CD4-positive, alpha-beta T cell treated with Interleukin-6 for 4 hours (primary cell): ENCODE data around the gene CLCN6.

ENCODE experiments used
- DNase-seq: peaks from one replicate; pipeline ENCODE4 v3.0.0-alpha.2; 2020; ENCODE audit warnings: mixed read lengths

CLCN6 gene

DNA sequence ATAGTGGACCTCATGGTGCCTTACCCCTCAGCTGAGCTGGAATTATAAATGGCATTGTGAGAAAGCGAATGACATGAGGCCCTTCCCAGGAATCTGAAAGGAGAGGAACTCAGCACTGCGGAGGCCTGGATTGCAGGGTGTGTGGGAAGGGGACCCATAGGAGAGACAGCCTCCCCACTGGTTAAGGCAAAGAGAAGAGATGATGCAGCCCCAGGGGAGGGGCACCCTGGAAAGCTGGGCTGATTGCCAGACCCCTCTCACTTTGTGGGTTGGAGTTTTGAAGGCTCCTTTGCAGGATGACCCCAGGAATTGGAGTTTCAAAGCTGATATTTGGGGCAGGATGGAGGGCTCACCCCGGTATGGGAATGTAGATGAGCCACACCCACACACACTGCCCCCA lies 50.7 kb downstream of the CLCN6 start:
- no peak for DNase-seq

GRCh38 chr1:11857164-11857851 lies 51.3 kb downstream of the CLCN6 start:
- no peak for DNase-seq

- no peak for DNase-seq
These were observed 52.2 kb downstream of the CLCN6 start for GRCh38 chr1:11858158-11858557.

DNA sequence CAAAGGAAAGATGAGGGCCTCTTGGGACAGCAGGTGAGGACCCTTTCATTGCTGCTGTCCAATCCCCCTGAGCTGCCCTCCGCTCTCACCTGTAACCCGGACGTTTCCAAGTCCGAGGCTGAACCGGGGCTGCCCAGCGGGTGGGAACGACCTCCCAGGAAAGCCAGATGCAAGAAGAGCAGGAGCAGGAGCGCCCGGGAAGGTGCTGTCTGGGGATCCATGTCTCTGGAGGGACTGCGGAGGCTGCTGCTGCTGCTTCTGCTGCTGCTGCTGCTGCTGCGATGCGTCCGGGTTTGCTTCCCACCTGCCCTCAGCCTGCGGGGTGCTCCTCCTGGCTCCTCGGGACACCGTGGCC lies 52.6 kb downstream of the CLCN6 start, which contains the start of gene NPPB:
Gene NPPB (minus strand): TSS at position 333 of the 355 bp plus-strand sequence. CDS start 112 bp downstream, at position 221.
- DNase-seq, result no peak

DNA sequence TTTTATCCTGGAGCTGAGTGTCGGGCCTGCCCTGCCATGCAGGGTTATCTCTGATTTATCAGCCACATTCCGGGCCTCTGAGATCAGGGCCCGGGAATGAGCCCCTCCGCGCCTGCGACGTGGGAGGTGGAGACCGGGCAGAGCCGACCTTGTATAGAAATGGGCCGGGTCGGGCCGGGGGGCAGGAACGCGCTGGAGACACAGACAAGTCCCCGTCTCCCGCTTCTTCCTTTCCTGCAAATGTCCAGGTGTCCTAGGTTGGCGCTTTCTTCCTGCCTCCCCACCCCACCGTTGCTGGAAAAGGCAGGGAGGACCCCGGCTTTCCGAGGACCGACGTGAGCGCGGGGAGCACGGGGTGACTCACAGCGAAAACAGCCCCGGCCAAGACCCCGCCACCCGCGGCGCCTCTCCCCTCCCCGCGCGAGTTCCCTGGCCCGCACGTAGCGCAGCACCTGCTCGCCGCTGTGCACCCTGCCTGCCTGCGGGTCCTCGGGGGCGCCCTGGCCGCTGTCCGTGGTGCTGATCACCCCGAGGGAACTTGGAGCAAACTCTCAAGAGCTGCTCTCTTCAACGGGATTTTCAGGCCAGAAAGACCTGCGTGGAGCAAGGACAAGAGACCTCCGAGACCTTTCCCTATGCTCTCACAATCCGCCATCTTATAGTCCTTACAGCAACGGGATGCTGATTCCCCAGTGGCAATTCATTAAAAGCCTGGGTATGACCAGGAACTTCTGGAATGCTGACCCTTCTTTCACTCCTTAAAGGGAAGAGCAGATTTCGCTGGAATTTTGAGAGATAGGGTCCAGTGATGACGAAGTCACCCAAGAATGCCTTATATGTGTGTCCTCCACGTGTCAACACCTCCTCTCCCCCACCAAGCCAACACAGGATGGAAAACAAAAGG lies 53.2 kb downstream of the CLCN6 start:
- peak; percentile 65 for DNase-seq

GRCh38 chr1:11860083-11860482 lies 54.1 kb downstream of the CLCN6 start:
- no peak for DNase-seq

- DNase-seq, result no peak
These were observed 54.6 kb downstream of the CLCN6 start for GRCh38 chr1:11860587-11860986.

- DNase-seq, result no peak
These were observed 56.9 kb downstream of the CLCN6 start for GRCh38 chr1:11862890-11863289.

DNA sequence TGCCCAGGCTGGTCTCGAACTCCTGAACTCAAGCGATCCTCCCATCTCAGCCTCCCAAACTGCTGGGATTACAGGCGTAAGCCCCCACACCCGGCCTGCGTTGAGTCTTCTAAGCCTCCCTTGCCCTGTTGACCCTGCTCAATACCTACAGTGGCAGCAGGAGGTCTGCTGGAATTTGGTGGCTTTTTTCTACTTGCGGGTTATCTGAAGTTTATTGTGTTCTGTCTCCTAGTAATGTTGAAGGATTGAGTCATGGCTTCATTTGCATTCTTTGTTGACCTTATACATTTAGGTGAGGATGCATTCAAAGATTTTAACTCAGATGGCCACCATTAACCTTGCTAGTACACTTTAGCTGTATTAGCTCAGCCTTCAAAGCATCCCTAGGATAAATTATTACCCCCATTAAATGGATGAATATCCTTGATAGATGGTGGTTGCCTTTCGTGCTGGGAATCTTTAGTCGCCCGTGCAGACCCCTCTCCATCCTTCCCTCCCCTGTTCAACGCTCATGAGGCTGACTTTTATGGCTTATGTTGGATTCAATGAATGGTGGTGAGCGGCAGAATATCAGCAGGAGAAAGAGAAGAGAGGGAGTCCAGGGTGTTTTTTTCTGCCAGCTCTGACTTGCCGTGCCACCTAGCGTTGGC lies 62.5 kb downstream of the CLCN6 start:
- no peak for DNase-seq

DNA sequence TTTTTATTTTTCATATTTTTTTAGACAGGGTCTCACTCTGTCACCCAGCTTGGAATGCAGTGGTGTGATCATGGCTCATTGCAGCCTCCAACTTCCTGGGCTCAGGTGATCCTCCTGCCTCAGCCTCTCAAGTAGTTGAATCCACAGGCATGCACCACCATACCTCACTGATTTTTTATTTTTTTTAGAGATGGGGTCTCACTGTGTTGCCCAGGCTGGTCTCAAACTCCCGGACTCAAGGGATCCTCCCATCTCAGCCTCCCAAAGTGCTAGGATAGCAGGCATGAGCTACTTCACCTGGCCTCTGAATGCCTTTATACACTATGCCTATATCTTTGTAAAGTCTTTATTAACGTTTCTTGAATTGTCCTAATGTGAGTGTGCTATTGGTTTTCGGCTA lies 63.1 kb downstream of the CLCN6 start:
- no peak for DNase-seq

- DNase-seq, result no peak
These were observed 63.7 kb downstream of the CLCN6 start for GRCh38 chr1:11869650-11870207.

GRCh38 chr1:11872545-11872944 lies 66.6 kb downstream of the CLCN6 start:
- no peak for DNase-seq

DNA sequence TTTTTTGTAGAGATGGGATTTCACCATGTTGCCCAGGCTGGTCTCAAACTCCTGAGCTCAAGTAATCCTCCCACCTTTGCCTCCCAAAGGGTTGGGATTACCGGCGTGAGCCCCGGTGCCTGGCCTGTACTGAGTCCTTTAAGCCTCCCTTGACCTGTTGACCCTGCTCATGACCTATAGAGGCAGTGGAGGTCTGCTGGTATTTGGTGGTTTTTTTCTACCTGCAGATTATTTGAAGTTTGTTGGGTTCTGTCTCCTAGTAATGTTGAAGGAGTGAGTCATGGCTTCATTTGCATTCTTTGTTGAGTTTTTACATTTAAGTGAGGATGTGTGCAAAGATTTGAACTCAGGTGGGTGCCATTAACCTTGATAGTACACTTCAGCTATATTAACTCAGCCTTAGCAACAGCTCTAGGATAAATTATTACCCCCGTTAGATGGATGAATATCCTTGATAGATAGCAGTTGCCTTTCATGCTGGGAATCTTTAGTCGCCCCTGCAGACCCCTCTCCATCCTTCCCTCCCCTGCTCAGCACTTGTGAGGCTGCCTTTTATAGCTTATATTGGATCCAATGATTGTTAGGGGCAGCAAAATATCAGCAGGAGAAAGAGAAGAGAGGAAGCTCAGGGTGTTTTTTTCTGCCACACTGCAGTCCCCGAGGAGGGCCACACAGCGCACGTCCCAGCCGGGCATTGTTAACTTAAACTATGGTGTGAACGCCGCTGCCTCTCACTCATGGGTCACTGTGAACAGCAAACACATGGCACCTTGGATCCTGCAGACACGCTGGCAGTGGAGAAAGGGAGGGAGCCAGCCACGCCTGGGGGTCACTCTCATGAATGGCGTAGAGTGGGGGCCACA lies 67.6 kb downstream of the CLCN6 start:
- DNase-seq, result no peak

GRCh38 chr1:11874258-11874562 lies 68.2 kb downstream of the CLCN6 start:
- DNase-seq, result no peak

- DNase-seq, result no peak
These were observed 68.6 kb downstream of the CLCN6 start for GRCh38 chr1:11874624-11875023.

DNA sequence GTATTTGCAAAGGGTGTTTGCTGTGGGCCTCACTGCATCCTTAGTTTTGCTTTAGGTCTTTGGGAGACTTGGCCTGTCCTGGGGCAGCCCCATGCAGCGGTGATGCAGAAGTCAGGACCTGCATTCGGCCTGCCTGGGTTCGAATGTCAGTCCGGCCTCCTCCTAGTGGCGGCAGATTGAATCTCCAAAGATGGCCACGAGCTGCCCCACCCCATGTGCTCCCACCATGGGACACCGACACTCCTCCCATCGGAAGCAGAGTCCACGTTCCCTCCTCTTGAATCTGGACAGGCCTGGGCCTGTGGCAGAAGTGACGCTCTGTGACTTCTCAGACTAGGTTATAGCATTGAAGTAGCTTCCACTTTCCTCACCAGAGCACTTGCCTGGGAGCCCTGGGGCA lies 69.1 kb downstream of the CLCN6 start:
- DNase-seq, result no peak

GRCh38 chr1:11877074-11877473 lies 71.1 kb downstream of the CLCN6 start:
- DNase-seq, result no peak

DNA sequence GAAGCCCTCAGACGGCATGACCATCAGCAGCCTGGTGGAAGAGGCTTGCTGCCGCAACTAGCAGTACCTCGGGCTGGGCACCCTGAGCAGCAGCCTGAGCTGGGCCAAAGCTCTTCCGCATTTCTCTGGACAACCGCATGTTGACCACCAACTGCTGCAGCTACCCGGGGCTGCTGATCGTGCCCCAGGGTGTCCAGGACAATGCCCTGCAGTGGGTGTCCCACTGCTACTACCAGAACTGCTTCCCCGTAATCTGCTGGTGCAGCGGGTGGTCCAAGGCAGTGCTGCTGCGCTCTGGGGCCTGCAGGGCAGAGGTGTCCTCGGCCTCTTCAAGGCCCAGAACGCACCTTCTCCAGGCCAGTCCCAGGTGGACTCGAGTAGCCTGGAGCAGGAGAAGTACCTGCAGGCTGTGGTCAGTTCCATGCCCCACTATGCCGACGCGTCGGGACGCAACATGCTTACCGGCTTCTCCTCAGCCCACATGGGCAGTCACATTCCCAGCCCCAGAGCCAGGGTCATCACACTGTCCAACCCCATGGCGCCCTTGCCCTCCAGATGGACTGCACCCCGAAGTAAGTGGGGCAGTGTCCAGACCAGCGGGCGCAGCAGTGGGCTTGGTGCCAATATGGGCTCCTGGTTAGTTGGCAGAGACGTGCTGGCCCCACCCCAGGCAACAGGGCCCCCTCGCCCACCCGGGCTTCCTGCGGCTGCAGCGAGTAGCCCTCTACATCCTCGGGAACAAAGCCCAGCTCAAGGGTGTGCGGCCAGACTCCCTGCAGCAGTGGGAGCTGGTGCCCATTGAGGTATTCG lies 72.3 kb downstream of the CLCN6 start:
- no peak for DNase-seq

GRCh38 chr1:11878891-11879190 lies 72.8 kb downstream of the CLCN6 start:
- no peak for DNase-seq

- DNase-seq, result no peak
These were observed 73.6 kb downstream of the CLCN6 start for GRCh38 chr1:11879311-11880180.

DNA sequence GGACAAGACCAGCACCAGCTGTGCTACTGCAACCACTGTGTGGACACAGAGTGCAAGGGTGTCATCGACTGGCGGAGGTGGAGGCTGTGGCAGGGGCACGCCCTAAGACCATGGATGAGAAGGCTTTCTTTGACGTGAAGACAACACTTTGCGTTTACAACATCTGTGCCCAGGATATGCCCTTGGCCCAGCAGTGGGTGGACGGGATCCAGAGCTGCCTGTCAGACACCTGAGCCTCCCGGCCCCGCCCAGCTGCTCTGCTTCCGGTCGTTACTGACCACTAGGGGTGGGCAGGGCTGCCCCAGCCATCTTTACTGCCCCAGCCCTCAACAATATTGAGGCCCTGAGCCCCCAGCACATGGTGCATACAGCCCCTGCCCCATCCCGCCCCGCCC lies 74.2 kb downstream of the CLCN6 start:
- no peak for DNase-seq
